K562 (cell line): Measurements from ENCODE around the gene GRAMD2A. TPM values are rescaled to one million over a fixed set of nuclear protein-coding genes. Genes with fewer than 3 reads are reported as not detected.
A peak's percentile ranks its signal among the peaks of the same experiment; 100 is the strongest.

Source experiments
- BCOR ChIP-seq: fragments of 450-650 bp; IDR thresholded peaks from 2 replicates; pipeline ENCODE4 v1.6.1; 2016
- CCNT2 ChIP-seq: IDR thresholded peaks from 2 replicates; pipeline ENCODE4 v1.6.1; 2011; ENCODE audit warnings: borderline replicate concordance, low read depth, mild to moderate bottlenecking, moderate library complexity, mixed read lengths, low read length; ENCODE audit not compliant: insufficient read length; ENCODE audit errors: extremely low read depth
- FOXA3 ChIP-seq, 2 experiments: fragments of 450-650 bp in 1 of 2; sonication (generic) in 1 of 2; formaldehyde crosslinking; IDR thresholded peaks in 1 of 2; conservative IDR thresholded peaks in 1 of 2; 2 replicates each; pipeline versions ENCODE4 v1.4.0 to v1.8.0; 2020 to 2022; ENCODE audit warnings: mild to moderate bottlenecking in 2 of 2, missing genetic modification reagents in 1 of 2
- GATA2 ChIP-seq: sonication (generic); formaldehyde crosslinking; IDR thresholded peaks from 2 replicates; pipeline ENCODE4 v1.4.0; 2020; ENCODE audit warnings: mild to moderate bottlenecking, missing genetic modification reagents
- JUN ChIP-seq, 2 experiments: sonication (generic) in 1 of 2; formaldehyde crosslinking in 1 of 2; IDR thresholded peaks; 2 replicates each; pipeline versions ENCODE4 v1.6.1 to v1.8.0; 2012 to 2022; ENCODE audit warnings: borderline replicate concordance in 2 of 2, mild to moderate bottlenecking in 2 of 2, improper control_type of control experiment in 1 of 2, low read depth in 1 of 2, low read length in 1 of 2, missing genetic modification reagents in 1 of 2
- LEF1 ChIP-seq: fragments of 450-650 bp; IDR thresholded peaks from 2 replicates; pipeline ENCODE4 v1.6.1; 2016; ENCODE audit warnings: mild to moderate bottlenecking
- MNT ChIP-seq, 2 experiments: fragments of 450-650 bp; conservative IDR thresholded peaks; 2 replicates each; pipeline ENCODE4 v1.6.1; 2017; ENCODE audit warnings: mild to moderate bottlenecking in 2 of 2, moderate library complexity in 2 of 2
- NFE2 ChIP-seq: IDR thresholded peaks from 2 replicates; pipeline ENCODE4 v1.6.1; 2014; ENCODE audit warnings: antibody characterized with exemption, low read depth
- NRF1 ChIP-seq, 2 experiments: fragments of 450-650 bp; IDR thresholded peaks in 1 of 2; conservative IDR thresholded peaks in 1 of 2; 2 replicates each; pipeline ENCODE4 v1.6.1; 2014; ENCODE audit warnings: mild to moderate bottlenecking in 2 of 2
- PKNOX1 ChIP-seq: fragments of 450-650 bp; IDR thresholded peaks from 2 replicates; pipeline ENCODE4 v1.6.1; 2016
- PTRF ChIP-seq: fragments of 450-650 bp; IDR thresholded peaks from 2 replicates; pipeline ENCODE4 v1.6.1; 2016; ENCODE audit warnings: mild to moderate bottlenecking, missing genetic modification characterization, missing compliant biosample characterization
- SAP30 ChIP-seq: fragments of 200-600 bp; sonication (generic); IDR thresholded peaks from 2 replicates; pipeline ENCODE4 v1.6.1; 2012; ENCODE audit warnings: borderline replicate concordance, low read depth, mild to moderate bottlenecking, moderate library complexity, low read length, control low read depth, inconsistent platforms; ENCODE audit not compliant: insufficient read depth, poor library complexity, severe bottlenecking
- TCF7 ChIP-seq: sonication (generic); IDR thresholded peaks from 2 replicates; pipeline ENCODE4 v1.6.1; 2016; ENCODE audit warnings: antibody characterized with exemption, borderline replicate concordance
- TEAD2 ChIP-seq: fragments of 450-650 bp; IDR thresholded peaks from 2 replicates; pipeline ENCODE4 v1.6.1; 2016; ENCODE audit warnings: missing genetic modification characterization, control low read depth, missing compliant biosample characterization
- ZFP1 ChIP-seq: fragments of 450-650 bp; formaldehyde crosslinking; IDR thresholded peaks from 2 replicates; pipeline ENCODE4 v1.4.0; 2020; ENCODE audit warnings: mild to moderate bottlenecking, mixed read lengths
- ZNF121 ChIP-seq: sonication (generic); formaldehyde crosslinking; conservative IDR thresholded peaks from 2 replicates; pipeline ENCODE4 v1.8.0; 2022; ENCODE audit warnings: missing genetic modification reagents
- ZNF143 ChIP-seq: sonication (generic); formaldehyde crosslinking; IDR thresholded peaks from 2 replicates; pipeline ENCODE4 v1.9.0; 2022; ENCODE audit warnings: mild to moderate bottlenecking, missing genetic modification reagents
- ZNF75A ChIP-seq: fragments of 450-650 bp; formaldehyde crosslinking; IDR thresholded peaks from 2 replicates; pipeline ENCODE4 v1.4.0; 2020; ENCODE audit warnings: mild to moderate bottlenecking
- polyA plus RNA-seq, 8 experiments: library from polyadenylated mRNA; depleted of rRNA in 4 of 8; stranded (reverse) in 5 of 8; unstranded in 3 of 8; fragments of >200 nt; fragmentation: Nextera tagmentation in 2 of 8; fragmentation: Illumina TruSeq in 1 of 8; extraction: Ambion mirVana in 2 of 8; extraction: Trizol in 1 of 8; gene quantifications; 2 replicates each; pipeline versions ENCODE4 v1.2.1 to v1.2.3, GENCODE V29; 2011 to 2014; ENCODE audit warnings: inconsistent platforms in 1 of 8, missing spikeins in 1 of 8
- total RNA-seq, 7 experiments: library from RNA; depleted of rRNA in 6 of 7; stranded (reverse); fragments of >200 nt in 6 of 7; fragmentation: Illumina TruSeq in 2 of 7; extraction: Trizol in 2 of 7; gene quantifications; 2 replicates each; pipeline versions ENCODE4 v1.2.1 to v1.2.3, GENCODE V29; 2011 to 2021; ENCODE audit warnings: low replicate concordance in 1 of 7
- TF ChIP-seq, protein P1 (sequence below): fragments of 450-650 bp; formaldehyde crosslinking; IDR thresholded peaks from 2 replicates; pipeline ENCODE4 v1.4.0; 2020; ENCODE audit warnings: mild to moderate bottlenecking, moderate library complexity
- TF ChIP-seq, protein P2 (sequence below): sonication (generic); formaldehyde crosslinking; IDR thresholded peaks from 2 replicates; pipeline ENCODE4 v1.8.0; 2023; ENCODE audit warnings: mild to moderate bottlenecking, missing genetic modification reagents

Gene GRAMD2A
- total and polyA plus RNA-seq, 9 of the 15 experiments (the other 6 are each of a cell fraction or from before 2014, with no cell fraction given) = 0.08 to 0.22 TPM; not detected in 7

DNA sequence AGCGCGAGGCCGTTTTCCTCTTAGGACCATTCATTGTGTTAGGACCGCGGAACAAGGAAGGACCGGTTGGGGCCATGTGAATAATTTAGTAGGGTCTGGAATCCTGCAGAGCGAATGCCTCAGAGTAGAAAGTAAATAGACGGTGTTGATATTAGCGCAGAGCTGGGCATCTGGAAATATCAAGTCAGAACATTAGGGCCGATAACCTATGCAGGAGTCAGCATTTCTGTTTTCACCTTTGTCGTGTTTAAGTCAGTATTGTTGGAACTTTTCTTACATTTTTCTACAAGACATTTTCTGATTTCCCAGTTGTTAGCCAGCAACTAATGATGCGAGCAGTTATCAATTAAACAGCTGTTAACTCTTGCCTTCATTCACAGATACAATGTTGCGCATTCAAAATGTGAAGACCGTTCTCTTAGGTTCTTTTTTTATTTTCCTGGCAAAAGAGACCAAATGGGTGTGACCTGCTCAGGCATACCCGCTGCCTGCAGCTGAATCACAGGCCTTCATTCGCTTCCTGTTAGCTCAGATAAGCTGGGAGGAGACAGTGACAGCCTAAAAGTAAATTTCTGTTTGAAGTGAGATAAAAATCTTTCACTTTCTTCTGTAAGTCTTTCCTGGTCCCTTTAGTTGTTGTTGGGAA, 34.4 kb upstream of the GRAMD2A start (continued):
- TF ChIP-seq MNT (conservative IDR thresholded peaks at IDR 0.05) (peak in 1 of 2 experiments; percentile 50; a peak in 2 of 4 replicates), ZNF121 (no peak), ZNF75A (CRISPR knock-in tag) (no peak), NFE2 (peak; percentile 58), PKNOX1 (peak; percentile 79), TEAD2 (no peak), ZNF143 (CRISPR knock-in tag) (no peak), TCF7 (peak; percentile 57; the same call in 1 of the 2 replicates), ZFP1 (CRISPR knock-in tag) (no peak), GATA2 (peak; percentile 77), CCNT2 (peak; percentile 18), NRF1 (conservative IDR thresholded peaks at IDR 0.05 in 1 of 2, IDR thresholded peaks at IDR 0.05 in 1 of 2) (peak; percentile 63; a peak in 3 of 4 replicates), BCOR (peak; percentile 77), LEF1 (peak; percentile 79), FOXA3 (CRISPR knock-in tag; conservative IDR thresholded peaks at IDR 0.05 in 1 of 2, IDR thresholded peaks at IDR 0.05 in 1 of 2) (peak in 1 of 2 experiments; percentile 25; a peak in 1 of 4 replicates), PTRF (tag) (no peak), SAP30 (peak; percentile 55), JUN (IDR thresholded peaks at IDR 0.05; ENCODE audit: borderline replicate concordance, low read depth, low read length) (peak; percentile 38; the same call in 1 of the 2 replicates), JUN (CRISPR knock-in tag; IDR thresholded peaks at IDR 0.05; ENCODE audit: borderline replicate concordance) (no peak)
- TF ChIP-seq, protein P1, sequence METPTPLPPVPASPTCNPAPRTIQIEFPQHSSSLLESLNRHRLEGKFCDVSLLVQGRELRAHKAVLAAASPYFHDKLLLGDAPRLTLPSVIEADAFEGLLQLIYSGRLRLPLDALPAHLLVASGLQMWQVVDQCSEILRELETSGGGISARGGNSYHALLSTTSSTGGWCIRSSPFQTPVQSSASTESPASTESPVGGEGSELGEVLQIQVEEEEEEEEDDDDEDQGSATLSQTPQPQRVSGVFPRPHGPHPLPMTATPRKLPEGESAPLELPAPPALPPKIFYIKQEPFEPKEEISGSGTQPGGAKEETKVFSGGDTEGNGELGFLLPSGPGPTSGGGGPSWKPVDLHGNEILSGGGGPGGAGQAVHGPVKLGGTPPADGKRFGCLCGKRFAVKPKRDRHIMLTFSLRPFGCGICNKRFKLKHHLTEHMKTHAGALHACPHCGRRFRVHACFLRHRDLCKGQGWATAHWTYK (CRISPR knock-in tag) = no peak
- TF ChIP-seq, protein P2, sequence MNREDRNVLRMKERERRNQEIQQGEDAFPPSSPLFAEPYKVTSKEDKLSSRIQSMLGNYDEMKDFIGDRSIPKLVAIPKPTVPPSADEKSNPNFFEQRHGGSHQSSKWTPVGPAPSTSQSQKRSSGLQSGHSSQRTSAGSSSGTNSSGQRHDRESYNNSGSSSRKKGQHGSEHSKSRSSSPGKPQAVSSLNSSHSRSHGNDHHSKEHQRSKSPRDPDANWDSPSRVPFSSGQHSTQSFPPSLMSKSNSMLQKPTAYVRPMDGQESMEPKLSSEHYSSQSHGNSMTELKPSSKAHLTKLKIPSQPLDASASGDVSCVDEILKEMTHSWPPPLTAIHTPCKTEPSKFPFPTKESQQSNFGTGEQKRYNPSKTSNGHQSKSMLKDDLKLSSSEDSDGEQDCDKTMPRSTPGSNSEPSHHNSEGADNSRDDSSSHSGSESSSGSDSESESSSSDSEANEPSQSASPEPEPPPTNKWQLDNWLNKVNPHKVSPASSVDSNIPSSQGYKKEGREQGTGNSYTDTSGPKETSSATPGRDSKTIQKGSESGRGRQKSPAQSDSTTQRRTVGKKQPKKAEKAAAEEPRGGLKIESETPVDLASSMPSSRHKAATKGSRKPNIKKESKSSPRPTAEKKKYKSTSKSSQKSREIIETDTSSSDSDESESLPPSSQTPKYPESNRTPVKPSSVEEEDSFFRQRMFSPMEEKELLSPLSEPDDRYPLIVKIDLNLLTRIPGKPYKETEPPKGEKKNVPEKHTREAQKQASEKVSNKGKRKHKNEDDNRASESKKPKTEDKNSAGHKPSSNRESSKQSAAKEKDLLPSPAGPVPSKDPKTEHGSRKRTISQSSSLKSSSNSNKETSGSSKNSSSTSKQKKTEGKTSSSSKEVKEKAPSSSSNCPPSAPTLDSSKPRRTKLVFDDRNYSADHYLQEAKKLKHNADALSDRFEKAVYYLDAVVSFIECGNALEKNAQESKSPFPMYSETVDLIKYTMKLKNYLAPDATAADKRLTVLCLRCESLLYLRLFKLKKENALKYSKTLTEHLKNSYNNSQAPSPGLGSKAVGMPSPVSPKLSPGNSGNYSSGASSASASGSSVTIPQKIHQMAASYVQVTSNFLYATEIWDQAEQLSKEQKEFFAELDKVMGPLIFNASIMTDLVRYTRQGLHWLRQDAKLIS (CRISPR knock-in tag) = no peak
